IgD-negative memory B cell (primary cell): ENCODE data around the gene DHX34. TPM values are rescaled to one million over a fixed set of nuclear protein-coding genes. Genes with fewer than 3 reads are reported as not detected.
"Not testable (repeated sequence)": the region's sequence is repeated elsewhere in the genome, so short reads cannot be mapped to it uniquely, and the experiment has no call there.

Source experiments
- H3K27ac Mint-ChIP-seq, 3 donors: one replicate each; pipeline ENCODE4 v1.8.0; 2020 to 2022; ENCODE audit warnings: mild to moderate bottlenecking in 3 of 3, mixed read lengths in 3 of 3, moderate library complexity in 1 of 3
- H3K27me3 Mint-ChIP-seq: one replicate; pipeline ENCODE4 v1.8.0; 2021; ENCODE audit warnings: mixed read lengths
- H3K36me3 Mint-ChIP-seq: one replicate; pipeline ENCODE4 v1.8.0; 2020; ENCODE audit warnings: mild to moderate bottlenecking, mixed read lengths
- H3K4me1 Mint-ChIP-seq, 3 donors: one replicate each; pipeline ENCODE4 v1.8.0; 2020 to 2022; ENCODE audit warnings: mixed read lengths in 3 of 3, mild to moderate bottlenecking in 1 of 3
- H3K4me3 Mint-ChIP-seq, 4 donors: one replicate each; pipeline ENCODE4 v1.8.0; 2020 to 2022; ENCODE audit warnings: mild to moderate bottlenecking in 4 of 4, mixed read lengths in 4 of 4, moderate library complexity in 3 of 4
- H3K9me3 Mint-ChIP-seq, 3 donors: one replicate each; pipeline ENCODE4 v1.8.0; 2020 to 2021; ENCODE audit warnings: mixed read lengths in 3 of 3, mild to moderate bottlenecking in 1 of 3
- polyA plus RNA-seq: library from polyadenylated mRNA; unstranded; fragments of 300-500 nt; fragmentation: Illumina TruSeq; gene quantifications from one replicate; pipeline ENCODE4 v1.2.3, GENCODE V29; 2021

Gene DHX34
- polyA plus RNA-seq, 1 donor from 2014 or later: 13.3 TPM

GRCh38 chr19:47405197-47405550, 56.1 kb downstream of the DHX34 start:
- peaks cover 0 to 3% (median 0%) of the 10 kb centered on the region in 3 donors for H3K9me3 Mint-ChIP-seq
- H3K27ac Mint-ChIP-seq: no peak overlapping the region
- peaks cover 35% of the 10 kb centered on the region for H3K27me3 Mint-ChIP-seq
- peaks cover 0 to 2% (median 0%) of the 10 kb centered on the region in 3 donors for H3K4me1 Mint-ChIP-seq
- peaks cover 5% of the 10 kb centered on the region for H3K36me3 Mint-ChIP-seq
- no peak overlapping the region for H3K4me3 Mint-ChIP-seq

GRCh38 chr19:47405854-47406417, 56.8 kb downstream of the DHX34 start:
- Mint-ChIP-seq H3K36me3 (peaks cover 5% of the 10 kb centered on the region), H3K27ac (no peak overlapping the region), H3K4me3 (no peak overlapping the region), H3K9me3 (peaks cover 0 to 3% (median 0%) of the 10 kb centered on the region in 3 donors), H3K4me1 (peaks cover 0 to 2% (median 0%) of the 10 kb centered on the region in 3 donors), H3K27me3 (peaks cover 38% of the 10 kb centered on the region)

GRCh38 chr19:47406711-47407416, 57.7 kb downstream of the DHX34 start:
- peaks cover 41% of the 10 kb centered on the region for H3K27me3 Mint-ChIP-seq
- H3K4me1 Mint-ChIP-seq: peaks cover 0 to 2% (median 0%) of the 10 kb centered on the region in 3 donors
- no peak overlapping the region for H3K4me3 Mint-ChIP-seq
- H3K9me3 Mint-ChIP-seq: peaks cover 0 to 3% (median 0%) of the 10 kb centered on the region in 3 donors
- peaks cover 5% of the 10 kb centered on the region for H3K36me3 Mint-ChIP-seq
- no peak overlapping the region for H3K27ac Mint-ChIP-seq

GRCh38 chr19:47407417-47407774, 58.3 kb downstream of the DHX34 start:
- H3K27ac Mint-ChIP-seq: no peak overlapping the region
- peaks cover 0 to 3% (median 0%) of the 10 kb centered on the region in 3 donors for H3K9me3 Mint-ChIP-seq
- no peak overlapping the region for H3K4me3 Mint-ChIP-seq
- H3K27me3 Mint-ChIP-seq: peaks cover 42% of the 10 kb centered on the region
- peaks cover 0 to 2% (median 0%) of the 10 kb centered on the region in 3 donors for H3K4me1 Mint-ChIP-seq
- H3K36me3 Mint-ChIP-seq: peaks cover 5% of the 10 kb centered on the region

GRCh38 chr19:47408156-47408938, 59.2 kb downstream of the DHX34 start:
- Mint-ChIP-seq H3K4me3 (no peak overlapping the region), H3K9me3 (peaks cover 0 to 3% (median 0%) of the 10 kb centered on the region in 3 donors), H3K27ac (no peak overlapping the region), H3K27me3 (peaks cover 42% of the 10 kb centered on the region), H3K36me3 (peaks cover 7% of the 10 kb centered on the region), H3K4me1 (peaks cover 0 to 2% (median 0%) of the 10 kb centered on the region in 3 donors)

- H3K36me3 Mint-ChIP-seq: peaks cover 6% of the 10 kb centered on the region
- peaks cover 0 to 3% (median 0%) of the 10 kb centered on the region in 3 donors for H3K9me3 Mint-ChIP-seq
- H3K27me3 Mint-ChIP-seq: peaks cover 38% of the 10 kb centered on the region
- H3K4me3 Mint-ChIP-seq: no peak overlapping the region
- H3K27ac Mint-ChIP-seq: no peak overlapping the region
- H3K4me1 Mint-ChIP-seq: peaks cover 0 to 5% (median 0%) of the 10 kb centered on the region in 3 donors
These were observed 62.0 kb downstream of the DHX34 start for GRCh38 chr19:47411101-47411500.

GRCh38 chr19:47411696-47412095, 62.6 kb downstream of the DHX34 start:
- peaks cover 37% of the 10 kb centered on the region for H3K27me3 Mint-ChIP-seq
- H3K4me1 Mint-ChIP-seq, H3K27ac Mint-ChIP-seq, H3K9me3 Mint-ChIP-seq, H3K36me3 Mint-ChIP-seq, H3K4me3 Mint-ChIP-seq: not testable (repeated sequence)

GRCh38 chr19:47413941-47414340, 64.8 kb downstream of the DHX34 start:
- Mint-ChIP-seq H3K27me3 (peaks cover 40% of the 10 kb centered on the region), H3K4me3 (peak overlapping the region in 2 of 4 donors; percentile 42 to 79), H3K27ac (no peak overlapping the region), H3K9me3 (no peaks in the 10 kb centered on the region), H3K36me3 (peaks cover 3% of the 10 kb centered on the region), H3K4me1 (peaks cover 5 to 7% (median 6%) of the 10 kb centered on the region in 3 donors)

GRCh38 chr19:47414469-47414868, 65.4 kb downstream of the DHX34 start:
- H3K27me3 Mint-ChIP-seq: peaks cover 36% of the 10 kb centered on the region
- no peak overlapping the region for H3K4me3 Mint-ChIP-seq
- H3K27ac Mint-ChIP-seq: no peak overlapping the region
- H3K4me1 Mint-ChIP-seq: peaks cover 5 to 7% (median 6%) of the 10 kb centered on the region in 3 donors
- H3K9me3 Mint-ChIP-seq: no peaks in the 10 kb centered on the region
- peaks cover 3% of the 10 kb centered on the region for H3K36me3 Mint-ChIP-seq

GRCh38 chr19:47415953-47416642, 67.0 kb downstream of the DHX34 start:
- no peak overlapping the region for H3K4me3 Mint-ChIP-seq
- H3K27ac Mint-ChIP-seq: peak overlapping the region in 1 of 3 donors; percentile 62
- H3K27me3 Mint-ChIP-seq: peaks cover 41% of the 10 kb centered on the region
- peaks cover 3% of the 10 kb centered on the region for H3K36me3 Mint-ChIP-seq
- H3K9me3 Mint-ChIP-seq: no peaks in the 10 kb centered on the region
- peaks cover 5 to 12% (median 6%) of the 10 kb centered on the region in 3 donors for H3K4me1 Mint-ChIP-seq

- H3K27ac Mint-ChIP-seq: no peak overlapping the region
- peaks cover 46% of the 10 kb centered on the region for H3K27me3 Mint-ChIP-seq
- no peak overlapping the region for H3K4me3 Mint-ChIP-seq
These were observed 67.5 kb downstream of the DHX34 start for GRCh38 chr19:47416643-47416985.

GRCh38 chr19:47417107-47417745, 68.1 kb downstream of the DHX34 start:
- no peaks in the 10 kb centered on the region for H3K9me3 Mint-ChIP-seq

More at GRCh38 chr19:47416643-47416985, 67.5 kb downstream of the DHX34 start:
- Mint-ChIP-seq H3K4me1 (peaks cover 5 to 15% (median 6%) of the 10 kb centered on the region in 3 donors), H3K9me3 (no peaks in the 10 kb centered on the region), H3K36me3 (peaks cover 4% of the 10 kb centered on the region)

GRCh38 chr19:47417746-47418691, 68.9 kb downstream of the DHX34 start:
- H3K9me3 Mint-ChIP-seq: no peaks in the 10 kb centered on the region
- peak overlapping the region in 3 of 4 donors; percentile 3 to 86 (median 27) for H3K4me3 Mint-ChIP-seq
- peak overlapping the region in 1 of 3 donors; percentile 26 for H3K27ac Mint-ChIP-seq
- H3K27me3 Mint-ChIP-seq: peaks cover 54% of the 10 kb centered on the region
- H3K36me3 Mint-ChIP-seq: peaks cover 4% of the 10 kb centered on the region
- H3K4me1 Mint-ChIP-seq: peaks cover 6 to 23% (median 7%) of the 10 kb centered on the region in 3 donors

More at GRCh38 chr19:47417107-47417745, 68.1 kb downstream of the DHX34 start:
- Mint-ChIP-seq H3K27ac (no peak overlapping the region), H3K4me1 (peaks cover 6 to 17% (median 6%) of the 10 kb centered on the region in 3 donors), H3K4me3 (peak overlapping the region in 2 of 4 donors; percentile 26 to 27), H3K27me3 (peaks cover 46% of the 10 kb centered on the region), H3K36me3 (peaks cover 4% of the 10 kb centered on the region)
